ENCODE data around the gene GPR148. TPM values are rescaled to one million over a fixed set of nuclear protein-coding genes. Genes with fewer than 3 reads are reported as not detected.

GPR148 gene
- total RNA-seq, 1 experiment from 2014 or later = not detected

DNA sequence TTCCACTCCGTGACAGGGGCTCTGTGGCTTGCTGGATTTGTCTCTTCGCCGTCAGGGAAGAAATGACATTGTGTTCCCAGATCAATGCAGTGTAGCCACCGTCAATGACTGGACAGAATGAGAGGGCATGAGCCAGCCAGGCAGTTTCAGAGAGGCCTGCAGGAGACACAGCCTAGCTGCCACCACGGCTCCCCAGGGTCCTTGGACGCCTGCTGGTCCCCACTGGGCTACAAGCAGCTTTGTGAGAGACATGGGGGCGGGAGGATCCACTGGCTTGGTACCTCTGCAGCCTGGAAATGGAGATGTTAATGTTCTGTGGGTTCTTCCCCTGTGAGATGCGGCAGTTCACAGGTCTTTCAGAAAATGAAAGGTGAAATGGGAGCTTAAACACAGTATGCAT lies 14.4 kb downstream of the GPR148 start:
- ChIA-PET POLR2A (interaction anchor here (0.6 kb wide), 1 partner anchor 130 kb away, joined by 3 read pairs; no protein-coding TSS in a partner anchor), RAD21 (ENCODE audit: low non-redundant PET in 1 of 2, low total read pairs in 2 of 2, uncharacterized antibody in 2 of 2, unreplicated experiment in 2 of 2) (no interaction called here), CTCF (no interaction called here)
- H3K9ac ChIP-seq (ENCODE audit: low read length) = no peak overlapping the region
- no peak overlapping the region for H3K27ac ChIP-seq (ENCODE audit: low read depth, low read length)
- no peak overlapping the region for H3K4me2 ChIP-seq (ENCODE audit: low read length)
- ATAC-seq (no peak), DNase-seq (ENCODE audit: low read depth, low spot score) (no peak)
- BruUV-seq (replicated peaks) = no TSS peak
- no peaks in the 10 kb centered on the region for H3K27me3 ChIP-seq (ENCODE audit: insufficient read depth, low read length)
- intact Hi-C loops (cut with micrococcal nuclease) = no loop called here
- H3K4me3 ChIP-seq (replicated peaks in 1 of 2; ENCODE audit: low read depth in 1 of 2, low read length in 2 of 2) = no peak overlapping the region
- H3K4me1 ChIP-seq (ENCODE audit: control insufficient read depth in 1 of 2, insufficient read depth in 2 of 2, low read length in 2 of 2) = no peaks in the 10 kb centered on the region
- no peaks in the 10 kb centered on the region for H3K36me3 ChIP-seq (ENCODE audit: control insufficient read depth in 1 of 2, insufficient read depth in 2 of 2, low read length in 2 of 2)
- no peak overlapping the region for H2AFZ ChIP-seq (ENCODE audit: low read depth, low read length, poor library complexity, severe bottlenecking)
- no peaks in the 10 kb centered on the region for H3K79me2 ChIP-seq (ENCODE audit: insufficient read depth, low read length)
- TF ChIP-seq POLR2AphosphoS5 (IDR thresholded peaks at IDR 0.05; ENCODE audit: low read depth, low read length) (no peak), TCF7L2 (IDR thresholded peaks at IDR 0.05; ENCODE audit: borderline replicate concordance, extremely low read depth, insufficient read depth, insufficient read length) (no peak), ZNF274 (IDR thresholded peaks at IDR 0.05; ENCODE audit: low read depth, low read length) (no peak), JUND (IDR thresholded peaks at IDR 0.05) (no peak), YY1 (IDR thresholded peaks at IDR 0.05; ENCODE audit: extremely low read depth, insufficient replicate concordance, low read depth, low read length) (no peak), SP1 (IDR thresholded peaks at IDR 0.05; ENCODE audit: low read depth) (no peak), ELF1 (IDR thresholded peaks at IDR 0.05; ENCODE audit: borderline replicate concordance, low read depth) (no peak), EGR1 (IDR thresholded peaks at IDR 0.05; ENCODE audit: low read depth) (no peak), ZFX (IDR thresholded peaks at IDR 0.05) (no peak), FOSL1 (IDR thresholded peaks at IDR 0.05; ENCODE audit: low read depth) (no peak), SRF (IDR thresholded peaks at IDR 0.05; ENCODE audit: low read depth) (no peak)
- TF ChIP-seq, protein P1, sequence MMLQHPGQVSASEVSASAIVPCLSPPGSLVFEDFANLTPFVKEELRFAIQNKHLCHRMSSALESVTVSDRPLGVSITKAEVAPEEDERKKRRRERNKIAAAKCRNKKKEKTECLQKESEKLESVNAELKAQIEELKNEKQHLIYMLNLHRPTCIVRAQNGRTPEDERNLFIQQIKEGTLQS (IDR thresholded peaks at IDR 0.05) = no peak
- TF ChIP-seq, protein P2, sequence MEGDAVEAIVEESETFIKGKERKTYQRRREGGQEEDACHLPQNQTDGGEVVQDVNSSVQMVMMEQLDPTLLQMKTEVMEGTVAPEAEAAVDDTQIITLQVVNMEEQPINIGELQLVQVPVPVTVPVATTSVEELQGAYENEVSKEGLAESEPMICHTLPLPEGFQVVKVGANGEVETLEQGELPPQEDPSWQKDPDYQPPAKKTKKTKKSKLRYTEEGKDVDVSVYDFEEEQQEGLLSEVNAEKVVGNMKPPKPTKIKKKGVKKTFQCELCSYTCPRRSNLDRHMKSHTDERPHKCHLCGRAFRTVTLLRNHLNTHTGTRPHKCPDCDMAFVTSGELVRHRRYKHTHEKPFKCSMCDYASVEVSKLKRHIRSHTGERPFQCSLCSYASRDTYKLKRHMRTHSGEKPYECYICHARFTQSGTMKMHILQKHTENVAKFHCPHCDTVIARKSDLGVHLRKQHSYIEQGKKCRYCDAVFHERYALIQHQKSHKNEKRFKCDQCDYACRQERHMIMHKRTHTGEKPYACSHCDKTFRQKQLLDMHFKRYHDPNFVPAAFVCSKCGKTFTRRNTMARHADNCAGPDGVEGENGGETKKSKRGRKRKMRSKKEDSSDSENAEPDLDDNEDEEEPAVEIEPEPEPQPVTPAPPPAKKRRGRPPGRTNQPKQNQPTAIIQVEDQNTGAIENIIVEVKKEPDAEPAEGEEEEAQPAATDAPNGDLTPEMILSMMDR (IDR thresholded peaks at IDR 0.05 in 2 of 3, conservative IDR thresholded peaks at IDR 0.05 in 1 of 3; ENCODE audit: borderline replicate concordance in 1 of 3, insufficient read depth in 1 of 3, low read depth in 2 of 3, low read length in 2 of 3) = no peak
- TF ChIP-seq, protein P3, sequence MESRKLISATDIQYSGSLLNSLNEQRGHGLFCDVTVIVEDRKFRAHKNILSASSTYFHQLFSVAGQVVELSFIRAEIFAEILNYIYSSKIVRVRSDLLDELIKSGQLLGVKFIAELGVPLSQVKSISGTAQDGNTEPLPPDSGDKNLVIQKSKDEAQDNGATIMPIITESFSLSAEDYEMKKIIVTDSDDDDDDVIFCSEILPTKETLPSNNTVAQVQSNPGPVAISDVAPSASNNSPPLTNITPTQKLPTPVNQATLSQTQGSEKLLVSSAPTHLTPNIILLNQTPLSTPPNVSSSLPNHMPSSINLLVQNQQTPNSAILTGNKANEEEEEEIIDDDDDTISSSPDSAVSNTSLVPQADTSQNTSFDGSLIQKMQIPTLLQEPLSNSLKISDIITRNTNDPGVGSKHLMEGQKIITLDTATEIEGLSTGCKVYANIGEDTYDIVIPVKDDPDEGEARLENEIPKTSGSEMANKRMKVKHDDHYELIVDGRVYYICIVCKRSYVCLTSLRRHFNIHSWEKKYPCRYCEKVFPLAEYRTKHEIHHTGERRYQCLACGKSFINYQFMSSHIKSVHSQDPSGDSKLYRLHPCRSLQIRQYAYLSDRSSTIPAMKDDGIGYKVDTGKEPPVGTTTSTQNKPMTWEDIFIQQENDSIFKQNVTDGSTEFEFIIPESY (IDR thresholded peaks at IDR 0.05; ENCODE audit: extremely low read depth, insufficient replicate concordance, low read length) = no peak
- TF ChIP-seq, protein P4, sequence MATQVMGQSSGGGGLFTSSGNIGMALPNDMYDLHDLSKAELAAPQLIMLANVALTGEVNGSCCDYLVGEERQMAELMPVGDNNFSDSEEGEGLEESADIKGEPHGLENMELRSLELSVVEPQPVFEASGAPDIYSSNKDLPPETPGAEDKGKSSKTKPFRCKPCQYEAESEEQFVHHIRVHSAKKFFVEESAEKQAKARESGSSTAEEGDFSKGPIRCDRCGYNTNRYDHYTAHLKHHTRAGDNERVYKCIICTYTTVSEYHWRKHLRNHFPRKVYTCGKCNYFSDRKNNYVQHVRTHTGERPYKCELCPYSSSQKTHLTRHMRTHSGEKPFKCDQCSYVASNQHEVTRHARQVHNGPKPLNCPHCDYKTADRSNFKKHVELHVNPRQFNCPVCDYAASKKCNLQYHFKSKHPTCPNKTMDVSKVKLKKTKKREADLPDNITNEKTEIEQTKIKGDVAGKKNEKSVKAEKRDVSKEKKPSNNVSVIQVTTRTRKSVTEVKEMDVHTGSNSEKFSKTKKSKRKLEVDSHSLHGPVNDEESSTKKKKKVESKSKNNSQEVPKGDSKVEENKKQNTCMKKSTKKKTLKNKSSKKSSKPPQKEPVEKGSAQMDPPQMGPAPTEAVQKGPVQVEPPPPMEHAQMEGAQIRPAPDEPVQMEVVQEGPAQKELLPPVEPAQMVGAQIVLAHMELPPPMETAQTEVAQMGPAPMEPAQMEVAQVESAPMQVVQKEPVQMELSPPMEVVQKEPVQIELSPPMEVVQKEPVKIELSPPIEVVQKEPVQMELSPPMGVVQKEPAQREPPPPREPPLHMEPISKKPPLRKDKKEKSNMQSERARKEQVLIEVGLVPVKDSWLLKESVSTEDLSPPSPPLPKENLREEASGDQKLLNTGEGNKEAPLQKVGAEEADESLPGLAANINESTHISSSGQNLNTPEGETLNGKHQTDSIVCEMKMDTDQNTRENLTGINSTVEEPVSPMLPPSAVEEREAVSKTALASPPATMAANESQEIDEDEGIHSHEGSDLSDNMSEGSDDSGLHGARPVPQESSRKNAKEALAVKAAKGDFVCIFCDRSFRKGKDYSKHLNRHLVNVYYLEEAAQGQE (IDR thresholded peaks at IDR 0.05; ENCODE audit: low read depth) = no peak
- no peaks in the 10 kb centered on the region for H4K20me1 ChIP-seq (ENCODE audit: insufficient read depth)
- H3K9me2 ChIP-seq (ENCODE audit: insufficient read depth) = no peaks in the 10 kb centered on the region
- no peaks in the 10 kb centered on the region for H3K9me3 ChIP-seq (ENCODE audit: control insufficient read depth in 1 of 2, insufficient read depth in 1 of 2, low read depth in 1 of 2, low read length in 2 of 2)

Measured in HCT116 (cell line).